DMS153 treated with DMSO at 0.1 percent for 48 hours (cell line): ENCODE data around the gene SNTG2.
A peak's percentile ranks its signal among the peaks of the same experiment; 100 is the strongest.
"Not testable (repeated sequence)": the region's sequence is repeated elsewhere in the genome, so short reads cannot be mapped to it uniquely, and the experiment has no call there.

Experiments
- DNase-seq: peaks from one replicate; lab custom pipeline; 2025; ENCODE audit not compliant: unreplicated experiment; lab: John Stamatoyannopoulos, UW

The SNTG2 gene

GRCh38 chr2:1088940-1089339, 138.3 kb downstream of the SNTG2 start:
- DNase-seq: no peak

- DNase-seq: no peak
These were observed 141.4 kb downstream of the SNTG2 start for GRCh38 chr2:1091895-1092585.

- DNase-seq: not testable (repeated sequence)
These were observed 143.0 kb downstream of the SNTG2 start for GRCh38 chr2:1093668-1094067.

GRCh38 chr2:1097101-1097500, 146.5 kb downstream of the SNTG2 start:
- no peak for DNase-seq

GRCh38 chr2:1099418-1099817, 148.8 kb downstream of the SNTG2 start:
- DNase-seq: no peak

- no peak for DNase-seq
These were observed 150.5 kb downstream of the SNTG2 start for GRCh38 chr2:1101011-1101782.

- no peak for DNase-seq
These were observed 151.4 kb downstream of the SNTG2 start for GRCh38 chr2:1101982-1102590.

- DNase-seq: no peak
These were observed 153.7 kb downstream of the SNTG2 start for GRCh38 chr2:1104364-1104763.

- DNase-seq: not testable (repeated sequence)
These were observed 155.7 kb downstream of the SNTG2 start for GRCh38 chr2:1106344-1106743.

- DNase-seq: no peak
These were observed 165.3 kb downstream of the SNTG2 start for GRCh38 chr2:1115843-1116539.

- no peak for DNase-seq
These were observed 166.9 kb downstream of the SNTG2 start for GRCh38 chr2:1117569-1117968.

- no peak for DNase-seq
These were observed 174.6 kb downstream of the SNTG2 start for GRCh38 chr2:1125217-1125616.

GRCh38 chr2:1125633-1126370, 175.2 kb downstream of the SNTG2 start:
- DNase-seq: no peak

GRCh38 chr2:1129982-1130381, 179.3 kb downstream of the SNTG2 start:
- DNase-seq: no peak

GRCh38 chr2:1130922-1131321, 180.3 kb downstream of the SNTG2 start:
- no peak for DNase-seq

- DNase-seq: peak; percentile 32
These were observed 181.8 kb downstream of the SNTG2 start for GRCh38 chr2:1132328-1132969.

- DNase-seq: not testable (repeated sequence)
These were observed 183.2 kb downstream of the SNTG2 start for GRCh38 chr2:1133896-1134295.

GRCh38 chr2:1134629-1135028, 184.0 kb downstream of the SNTG2 start:
- no peak for DNase-seq

GRCh38 chr2:1136067-1136466, 185.4 kb downstream of the SNTG2 start:
- no peak for DNase-seq

- DNase-seq: no peak
These were observed 186.2 kb downstream of the SNTG2 start for GRCh38 chr2:1136846-1137245.
